SW 1271 (cell line): ENCODE results near the gene EMC1.
"Not testable (repeated sequence)": the region's sequence is repeated elsewhere in the genome, so short reads cannot be mapped to it uniquely, and the experiment has no call there.

Source experiments
- DNase-seq, 2 experiments: peaks; one replicate each; lab custom pipeline; 2025; lab: John Stamatoyannopoulos, UW

The EMC1 gene

GRCh38 chr1:19216585-19216984 is 34.7 kb downstream of the EMC1 start:
- not testable (repeated sequence) for DNase-seq

- no peak for DNase-seq
Measured at GRCh38 chr1:19213580-19213979, 37.7 kb downstream of the EMC1 start.

GRCh38 chr1:19212167-19212566 is 39.2 kb downstream of the EMC1 start:
- no peak for DNase-seq

DNA sequence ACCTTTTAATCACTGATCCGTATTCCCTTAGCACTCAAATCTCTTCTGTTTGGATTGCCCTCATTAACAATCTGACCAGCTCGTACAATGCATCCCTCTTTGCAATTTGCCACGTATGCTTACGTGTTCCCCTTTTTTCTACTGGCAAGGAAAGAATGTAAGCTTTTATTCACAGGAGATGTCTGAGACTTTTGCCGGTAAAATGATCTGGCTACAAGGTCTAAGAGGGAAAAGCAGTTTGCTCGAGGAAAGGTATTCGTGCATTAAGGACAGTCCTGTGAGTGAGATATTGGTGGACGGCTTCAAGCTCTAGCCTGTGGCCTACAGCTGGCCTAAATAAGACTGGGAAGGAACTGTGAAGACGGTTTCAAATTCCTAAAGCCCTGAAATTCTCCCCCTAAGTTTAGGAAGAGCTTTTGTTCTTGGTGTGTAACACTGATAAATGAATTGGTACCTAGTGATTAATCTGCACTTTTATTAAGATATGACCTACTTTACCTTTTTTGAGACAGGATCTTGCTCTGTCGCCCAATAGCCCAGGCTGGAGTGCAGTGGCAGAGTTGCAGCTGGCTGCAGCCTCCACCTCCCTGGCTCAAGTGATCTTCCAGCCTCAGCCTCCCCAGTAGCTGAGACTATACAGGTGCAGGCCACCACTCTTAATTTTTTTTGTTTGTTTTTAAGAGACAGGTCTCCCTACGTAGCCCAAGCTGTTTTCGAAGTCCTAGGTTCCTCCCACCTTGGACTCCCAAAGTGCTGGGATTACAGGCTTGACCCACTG is 40.4 kb downstream of the EMC1 start:
- no peak for DNase-seq

DNA sequence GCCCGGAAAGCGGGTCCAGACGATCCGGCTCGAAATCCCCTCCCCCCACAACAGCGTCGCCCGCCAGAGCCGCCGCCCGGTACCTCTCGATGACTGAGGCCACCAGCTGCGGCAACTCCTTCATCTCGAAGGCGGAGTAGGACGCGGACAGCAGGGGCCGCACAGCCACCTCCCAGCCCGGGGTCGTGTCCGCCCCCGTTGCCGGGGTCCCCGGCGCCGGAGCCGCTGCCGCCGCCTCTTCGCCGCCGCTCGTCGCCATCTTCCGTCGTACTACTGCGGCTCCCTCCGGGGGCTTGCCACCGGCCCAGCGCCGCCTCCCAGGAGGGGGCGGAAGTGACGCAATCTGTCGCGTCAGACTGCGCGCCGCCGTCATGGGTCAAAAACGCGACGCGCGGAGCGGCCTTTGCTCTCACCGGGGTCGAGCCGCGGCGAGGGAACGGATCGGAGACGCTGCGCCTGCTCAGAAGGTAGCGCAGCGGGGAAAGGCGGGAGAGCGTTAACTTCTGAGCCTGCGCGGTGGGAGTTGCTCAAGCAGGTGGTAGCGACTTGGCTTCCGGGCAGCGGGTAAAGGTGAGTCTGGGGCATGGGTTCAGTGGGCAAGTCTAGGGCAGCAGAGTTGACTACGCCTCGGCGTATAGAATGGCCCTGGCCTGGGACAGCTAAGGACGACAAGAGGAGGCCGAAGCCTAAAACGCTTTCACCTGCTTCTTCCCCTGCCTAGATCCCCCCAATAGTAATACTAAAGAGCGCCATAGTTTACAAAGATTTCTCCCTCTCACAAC is 41.1 kb downstream of the EMC1 start, which contains the start of gene UBR4:
Gene UBR4, minus strand, starts transcription at position 277 of the 782 bp plus-strand sequence. Its CDS starts 18 bp downstream, at position 259.
- peak; percentile 78 to 87 for DNase-seq

DNA sequence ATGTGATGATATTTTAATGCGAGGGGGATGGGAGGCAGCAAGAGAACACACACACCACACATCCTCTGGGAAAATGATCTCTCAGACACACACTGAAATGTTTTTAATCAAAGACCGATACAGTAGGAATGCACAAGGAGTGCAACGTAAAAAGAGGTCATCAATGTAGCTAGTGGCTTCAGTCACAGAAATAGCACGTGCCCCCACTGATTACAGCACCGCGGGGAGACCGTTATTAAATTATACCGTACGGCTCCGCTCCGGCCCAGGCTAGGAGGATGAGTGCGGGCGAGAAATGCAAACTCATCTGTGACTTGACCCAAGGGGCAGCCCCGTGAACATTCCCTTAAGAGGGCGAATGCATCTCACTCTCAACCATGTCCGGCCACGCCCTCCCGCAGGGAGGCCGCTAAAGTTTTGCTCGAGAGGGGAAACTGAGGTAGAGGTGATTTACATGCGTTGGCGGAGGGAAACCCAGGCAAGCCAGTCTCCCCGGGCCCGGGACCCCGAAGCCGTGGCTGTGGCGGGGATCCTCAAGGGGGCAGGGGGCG is 41.8 kb downstream of the EMC1 start:
- DNase-seq: peak; percentile 4 to 27

DNA sequence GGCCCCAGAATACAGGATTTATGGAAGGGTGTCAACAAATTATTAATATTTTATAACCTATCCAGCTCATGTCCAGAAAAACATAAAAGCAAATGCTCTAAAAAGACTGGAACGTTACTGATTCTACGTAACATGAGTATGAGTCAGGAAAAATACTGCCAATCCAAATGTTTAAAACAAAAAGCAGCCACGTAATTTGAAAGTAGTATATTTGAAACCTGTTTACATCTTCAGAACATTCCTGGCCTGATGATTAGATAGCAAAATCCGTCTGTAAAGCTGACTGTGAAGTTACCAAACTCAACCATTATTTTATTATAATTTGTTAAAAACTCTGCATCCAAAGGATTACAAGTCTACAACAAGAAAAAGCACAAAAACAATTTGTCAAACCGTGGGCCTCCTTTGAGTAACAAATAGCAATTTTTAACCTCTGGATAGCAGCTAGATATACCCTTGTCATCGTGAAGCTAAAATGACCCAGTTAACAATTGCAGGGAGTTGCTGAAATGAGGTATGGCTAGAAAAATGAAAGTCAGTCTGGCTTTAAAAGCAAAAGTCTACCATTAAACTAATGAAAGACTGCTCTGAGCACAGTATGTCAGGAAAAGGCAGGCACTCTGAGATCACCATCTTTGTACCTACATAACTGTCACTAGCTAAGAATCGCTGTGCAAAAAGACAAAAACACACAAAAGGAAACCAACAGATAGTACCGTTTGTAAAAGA is 42.5 kb downstream of the EMC1 start:
- DNase-seq: peak in 1 of 2 experiments; percentile 24

GRCh38 chr1:19206947-19207346 is 44.4 kb downstream of the EMC1 start:
- DNase-seq: no peak

- no peak for DNase-seq
Measured at GRCh38 chr1:19205845-19206244, 45.5 kb downstream of the EMC1 start.

GRCh38 chr1:19205403-19205802 is 45.9 kb downstream of the EMC1 start:
- DNase-seq: no peak

DNA sequence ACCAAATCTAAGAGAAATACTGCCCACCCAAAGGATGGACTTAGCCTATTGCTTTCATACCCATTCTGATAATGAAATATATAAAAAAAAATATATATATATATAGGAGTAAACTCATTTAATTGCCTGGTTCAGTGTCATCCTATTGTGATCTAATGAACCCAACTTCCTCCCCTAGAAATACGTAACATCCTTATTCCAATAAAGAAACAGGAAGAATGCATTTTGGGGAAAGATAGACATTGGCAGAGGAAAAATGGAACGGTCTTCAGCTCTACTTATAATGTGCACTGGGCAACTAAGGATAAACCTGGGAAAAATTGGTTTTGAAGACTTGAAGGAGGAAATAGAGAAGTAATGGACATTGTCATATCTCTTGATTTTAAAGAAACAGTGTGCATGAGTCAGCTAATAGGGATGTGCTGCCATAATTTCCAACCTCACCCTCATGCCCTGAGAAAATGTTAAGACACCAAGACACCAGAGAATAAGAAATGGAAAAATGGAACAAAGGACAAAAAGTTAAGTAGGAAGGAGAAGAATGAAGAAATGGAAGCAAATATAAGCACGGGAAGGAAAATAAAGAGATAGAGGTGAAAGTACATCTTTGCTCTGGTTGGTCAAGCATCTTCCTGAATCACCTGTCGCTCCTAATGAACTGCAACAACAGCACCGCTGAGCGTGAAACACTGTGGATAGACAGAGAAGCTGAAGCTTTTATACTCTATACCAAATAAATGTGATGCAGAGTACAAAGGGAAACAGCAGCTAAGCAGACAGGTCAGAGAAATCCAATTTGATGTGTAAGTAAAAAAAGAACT is 46.7 kb downstream of the EMC1 start:
- DNase-seq: no peak

- no peak for DNase-seq
Measured at GRCh38 chr1:19203440-19203839, 47.9 kb downstream of the EMC1 start.

GRCh38 chr1:19202396-19202795 is 48.9 kb downstream of the EMC1 start:
- no peak for DNase-seq

GRCh38 chr1:19199969-19200604 is 51.2 kb downstream of the EMC1 start:
- no peak for DNase-seq

GRCh38 chr1:19199329-19199968 is 51.9 kb downstream of the EMC1 start:
- no peak for DNase-seq

DNA sequence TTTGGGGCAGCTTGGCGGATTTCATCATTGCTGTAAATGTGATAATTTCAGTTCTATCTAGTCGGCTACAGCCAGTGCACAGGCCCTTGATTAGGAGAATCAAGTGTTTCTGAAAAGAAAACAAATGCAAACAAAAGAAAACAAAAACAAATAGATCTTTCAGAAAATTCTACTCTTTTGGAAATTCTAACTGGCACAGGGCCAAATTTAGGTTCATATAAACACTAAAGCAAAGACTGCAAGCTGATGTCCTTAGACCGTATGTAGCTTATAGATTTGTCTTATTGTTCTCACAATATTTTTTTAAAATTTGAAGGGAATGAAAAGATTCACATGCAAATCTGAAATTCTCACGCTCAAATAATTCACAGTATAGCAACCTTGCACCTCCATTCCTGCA is 52.5 kb downstream of the EMC1 start:
- DNase-seq: no peak

- DNase-seq: no peak
Measured at GRCh38 chr1:19197845-19198244, 53.5 kb downstream of the EMC1 start.

DNA sequence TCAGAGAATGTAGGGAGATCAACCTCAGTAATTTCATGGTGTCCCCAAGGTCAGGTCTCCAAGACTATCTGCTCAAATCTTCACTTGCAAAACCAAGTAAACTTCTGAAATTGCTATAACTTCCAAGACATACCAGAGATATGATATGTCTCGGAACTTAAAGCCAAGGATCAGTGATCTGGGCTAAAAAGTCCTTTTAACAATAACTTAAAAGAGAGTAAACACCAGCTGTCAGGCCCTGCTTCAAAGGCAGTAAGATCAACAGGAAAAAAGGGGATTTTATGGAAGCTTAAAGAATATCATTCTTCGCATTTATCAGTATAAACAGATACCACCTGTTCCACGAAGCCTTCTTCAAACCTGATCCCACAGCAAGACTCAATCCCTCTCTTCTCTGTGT is 55.0 kb downstream of the EMC1 start:
- no peak for DNase-seq

DNA sequence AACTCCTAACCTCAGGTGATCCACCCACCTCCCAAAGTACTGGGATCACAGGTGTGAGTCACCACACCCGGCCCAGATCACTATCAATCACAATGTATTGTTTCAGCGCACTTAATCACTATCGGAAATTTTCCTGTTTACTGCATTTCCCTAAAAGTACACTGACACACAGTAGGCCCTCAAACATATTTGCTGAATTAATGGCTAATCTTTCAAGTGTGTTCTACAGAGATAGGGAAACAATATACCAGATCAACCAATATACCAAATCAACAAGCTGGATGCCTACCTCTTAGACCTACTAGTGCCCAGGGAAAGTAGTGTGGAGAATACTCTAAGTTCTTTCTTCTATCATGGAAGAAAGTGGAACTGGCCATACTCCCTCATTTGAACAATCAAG is 58.3 kb downstream of the EMC1 start:
- no peak for DNase-seq

GRCh38 chr1:19191811-19192210 is 59.5 kb downstream of the EMC1 start:
- no peak for DNase-seq
